ENCODE data around the gene INPP4B. TPM values are rescaled to one million over a fixed set of nuclear protein-coding genes. Genes with fewer than 3 reads are reported as not detected.

INPP4B gene
- total RNA-seq, 1 experiment from 2014 or later = 0.07 TPM

GRCh38 chr4:142528433-142528832 is 317.7 kb downstream of the INPP4B start:
- H4K5ac ChIP-seq (ENCODE audit: insufficient read length, low read depth, low read length) = no peak overlapping the region
- H3K23ac ChIP-seq (ENCODE audit: insufficient read length, low read depth, low read length) = no peak overlapping the region
- no peak overlapping the region for H2AFZ ChIP-seq (ENCODE audit: low read length)
- H3K18ac ChIP-seq (ENCODE audit: insufficient read length, low read depth, low read length) = no peak overlapping the region
- no peak overlapping the region for H2BK12ac ChIP-seq (ENCODE audit: insufficient read length, low read depth, low read length)
- H3K4me1 ChIP-seq (ENCODE audit: insufficient read depth, low read length) = 0 out of 2 replicates have a peak, but pooled peaks cover 5% of the 10 kb centered on the region
- H2BK15ac ChIP-seq (ENCODE audit: low read depth, low read length) = no peak overlapping the region
- H4K8ac ChIP-seq (replicated peaks; ENCODE audit: insufficient read length, low read depth, low read length) = no peak overlapping the region
- no peaks in the 10 kb centered on the region for H3K23me2 ChIP-seq (ENCODE audit: insufficient read length, low read depth, low read length, poor library complexity, severe bottlenecking)
- H3T11ph ChIP-seq (ENCODE audit: low read length) = no peak overlapping the region
- Mint-ChIP-seq H3K9me3 (no peaks in the 10 kb centered on the region), H3K4me3 (no peak overlapping the region), H3K4me1 (peaks cover 7 to 10% of the 10 kb centered on the region in 2 experiments), H3K27me3 (ENCODE audit: low read depth) (no peaks in the 10 kb centered on the region), H3K36me3 (ENCODE audit: insufficient read depth in 1 of 3, low read depth in 3 of 3) (no peaks in the 10 kb centered on the region), H3K27ac (no peak overlapping the region)
- no peak overlapping the region for H3K4me2 ChIP-seq (ENCODE audit: insufficient read depth, insufficient read length, low read length)
- H3K79me1 ChIP-seq (ENCODE audit: insufficient read depth, low read depth, low read length, poor library complexity, severe bottlenecking) = no peaks in the 10 kb centered on the region
- H2BK5ac ChIP-seq (ENCODE audit: insufficient read length, low read length) = no peak overlapping the region
- no peak for DNase-seq
- no CpG with 5 or more reads among the region's 1 CpG for WGBS (ENCODE audit: extremely low coverage, insufficient read length, low lambda C conversion rate)
- no peak overlapping the region for H3K27ac ChIP-seq (ENCODE audit: insufficient read length, low read depth, low read length)
- no peaks in the 10 kb centered on the region for H3K79me2 ChIP-seq (ENCODE audit: insufficient read depth, low read length)
- TF ChIP-seq CTCF (conservative IDR thresholded peaks at IDR 0.05) = no peak
- no peak overlapping the region for H2AK5ac ChIP-seq (ENCODE audit: insufficient read length, low read length)
- no peak overlapping the region for H3K56ac ChIP-seq (ENCODE audit: insufficient read length, low read depth, low read length)
- H3K27me3 ChIP-seq (ENCODE audit: insufficient read depth, low read length) = no peaks in the 10 kb centered on the region
- no peaks in the 10 kb centered on the region for H3K9me3 ChIP-seq (ENCODE audit: control insufficient read depth, low read depth, low read length)
- no peak overlapping the region for H2BK120ac ChIP-seq (ENCODE audit: low read depth, low read length, poor library complexity, severe bottlenecking)
- H4K91ac ChIP-seq (ENCODE audit: insufficient read length, low read depth, low read length) = no peak overlapping the region
- no peaks in the 10 kb centered on the region for H4K20me1 ChIP-seq (ENCODE audit: control insufficient read depth, insufficient read depth, insufficient read length)
- no peak overlapping the region for H3K14ac ChIP-seq (ENCODE audit: insufficient read depth, low read length)
- H2BK20ac ChIP-seq (ENCODE audit: low read depth, low read length, poor library complexity, severe bottlenecking) = no peak overlapping the region
- no peak overlapping the region for H3K9ac ChIP-seq (ENCODE audit: extremely low read depth, insufficient read length, low read length)
- H3K4ac ChIP-seq (ENCODE audit: low read depth, low read length) = no peak overlapping the region

All from H9 (cell line).